Calu3 (cell line): ENCODE measurements around the gene STK17A. TPM values are rescaled to one million over a fixed set of nuclear protein-coding genes. Genes with fewer than 3 reads are reported as not detected.

Experiments used
- BruUV-seq: library from RNA; stranded (reverse); fragments of 400-500 nt; replicated peaks from 2 replicates; lab custom pipeline; 2021; lab: Mats Ljungman, UMichigan
- CTCF ChIA-PET: fragments of 300-600 bp; sonication (Branson Sonifier 250); formaldehyde crosslinking; loops from one replicate; lab custom pipeline; 2022; ENCODE audit warnings: antibody characterized with exemption; lab: Charles Lee
- DNase-seq: peaks from one replicate; pipeline ENCODE4 v3.0.0; 2022
- H3K27ac Mint-ChIP-seq: one replicate; pipeline ENCODE4 v1.8.0; 2022; ENCODE audit warnings: mixed read lengths; ENCODE audit not compliant: unreplicated experiment
- H3K27me3 Mint-ChIP-seq: one replicate; pipeline ENCODE4 v1.8.0; 2022; ENCODE audit warnings: mixed read lengths; ENCODE audit not compliant: unreplicated experiment
- H3K36me3 Mint-ChIP-seq: one replicate; pipeline ENCODE4 v1.8.0; 2022; ENCODE audit warnings: mild to moderate bottlenecking, moderate library complexity, mixed read lengths; ENCODE audit not compliant: insufficient read depth, unreplicated experiment
- H3K4me1 Mint-ChIP-seq: one replicate; pipeline ENCODE4 v1.8.0; 2022; ENCODE audit warnings: mild to moderate bottlenecking, low read depth, mixed read lengths; ENCODE audit not compliant: unreplicated experiment
- H3K4me3 Mint-ChIP-seq: one replicate; pipeline ENCODE4 v1.8.0; 2022; ENCODE audit warnings: mild to moderate bottlenecking, low read depth, moderate library complexity, mixed read lengths; ENCODE audit not compliant: unreplicated experiment
- H3K9me3 Mint-ChIP-seq: one replicate; pipeline ENCODE4 v1.8.0; 2022; ENCODE audit warnings: low read depth, mixed read lengths; ENCODE audit not compliant: unreplicated experiment
- intact Hi-C: fragments of 100-400 bp; cut with micrococcal nuclease; formaldehyde crosslinking; loops from one replicate; pipeline ENCODE4 v1.10.0; 2022; ENCODE audit not compliant: unreplicated experiment
- total RNA-seq: library from RNA; stranded (reverse); gene quantifications from 2 replicates; pipeline ENCODE4 v1.2.3, GENCODE V29; 2022
- TF ChIP-seq, protein P1 (sequence below): fragments of 200-600 bp; IDR thresholded peaks from one replicate; pipeline ENCODE4 v1.8.0; 2022; ENCODE audit warnings: antibody characterized with exemption; ENCODE audit not compliant: unreplicated experiment

The STK17A gene
- total RNA-seq, 1 experiment from 2014 or later, result 53.5 TPM

GRCh38 chr7:43658718-43659548 lies 76.0 kb downstream of the STK17A start:
- no peak for DNase-seq
- peaks cover 21% of the 10 kb centered on the region for H3K36me3 Mint-ChIP-seq
- peaks cover 2% of the 10 kb centered on the region for H3K9me3 Mint-ChIP-seq
- peak overlapping the region; percentile 80 for H3K27ac Mint-ChIP-seq
- no TSS peak for BruUV-seq
- H3K27me3 Mint-ChIP-seq, result no peaks in the 10 kb centered on the region
- intact Hi-C loops, result loop anchor here (1.0 kb wide), 1 partner anchor 15 kb away; no protein-coding TSS in a partner anchor
- H3K4me1 Mint-ChIP-seq, result peaks cover 50% of the 10 kb centered on the region
- H3K4me3 Mint-ChIP-seq, result peak overlapping the region; percentile 50
- TF ChIP-seq, protein P1, sequence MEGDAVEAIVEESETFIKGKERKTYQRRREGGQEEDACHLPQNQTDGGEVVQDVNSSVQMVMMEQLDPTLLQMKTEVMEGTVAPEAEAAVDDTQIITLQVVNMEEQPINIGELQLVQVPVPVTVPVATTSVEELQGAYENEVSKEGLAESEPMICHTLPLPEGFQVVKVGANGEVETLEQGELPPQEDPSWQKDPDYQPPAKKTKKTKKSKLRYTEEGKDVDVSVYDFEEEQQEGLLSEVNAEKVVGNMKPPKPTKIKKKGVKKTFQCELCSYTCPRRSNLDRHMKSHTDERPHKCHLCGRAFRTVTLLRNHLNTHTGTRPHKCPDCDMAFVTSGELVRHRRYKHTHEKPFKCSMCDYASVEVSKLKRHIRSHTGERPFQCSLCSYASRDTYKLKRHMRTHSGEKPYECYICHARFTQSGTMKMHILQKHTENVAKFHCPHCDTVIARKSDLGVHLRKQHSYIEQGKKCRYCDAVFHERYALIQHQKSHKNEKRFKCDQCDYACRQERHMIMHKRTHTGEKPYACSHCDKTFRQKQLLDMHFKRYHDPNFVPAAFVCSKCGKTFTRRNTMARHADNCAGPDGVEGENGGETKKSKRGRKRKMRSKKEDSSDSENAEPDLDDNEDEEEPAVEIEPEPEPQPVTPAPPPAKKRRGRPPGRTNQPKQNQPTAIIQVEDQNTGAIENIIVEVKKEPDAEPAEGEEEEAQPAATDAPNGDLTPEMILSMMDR, result no peak
- CTCF ChIA-PET, result interaction anchor here (0.9 kb wide), 1 partner anchor 11 kb away, joined by 4 read pairs; no protein-coding TSS in a partner anchor

DNA sequence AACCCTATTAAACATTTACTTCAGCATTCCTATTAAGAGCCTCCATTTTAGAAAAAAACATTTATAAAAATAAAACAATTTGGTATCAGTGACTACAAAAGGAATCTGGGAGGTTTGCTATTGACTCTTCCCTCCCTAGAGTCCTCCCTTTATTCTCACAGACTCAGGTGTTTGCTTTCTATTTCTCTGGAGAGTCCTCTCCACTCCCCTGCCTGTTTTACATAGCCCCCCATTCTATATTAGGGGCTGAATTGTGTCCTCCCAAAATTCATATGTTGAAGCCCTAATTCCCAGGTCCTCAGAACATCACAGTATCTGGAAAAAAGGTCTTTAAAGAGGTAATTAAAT lies 76.6 kb downstream of the STK17A start:
- intact Hi-C loops, result loop anchor here (1.0 kb wide), 1 partner anchor 15 kb away; no protein-coding TSS in a partner anchor
- Mint-ChIP-seq H3K27ac (peak overlapping the region; percentile 80), H3K36me3 (peaks cover 17% of the 10 kb centered on the region), H3K9me3 (no peaks in the 10 kb centered on the region), H3K4me1 (peaks cover 44% of the 10 kb centered on the region), H3K4me3 (no peak overlapping the region), H3K27me3 (no peaks in the 10 kb centered on the region)
- BruUV-seq, result no TSS peak
- TF ChIP-seq, protein P1, result no peak
- DNase-seq, result no peak
- CTCF ChIA-PET, result interaction anchor here (0.6 to 0.9 kb wide), 2 partner anchors 12 to 1077 kb away, joined by 3 to 4 read pairs; no protein-coding TSS in a partner anchor

GRCh38 chr7:43660141-43660540 lies 77.2 kb downstream of the STK17A start:
- Mint-ChIP-seq H3K27ac (peak overlapping the region; percentile 80), H3K4me3 (no peak overlapping the region), H3K27me3 (no peaks in the 10 kb centered on the region), H3K9me3 (no peaks in the 10 kb centered on the region), H3K4me1 (peaks cover 47% of the 10 kb centered on the region), H3K36me3 (peaks cover 15% of the 10 kb centered on the region)
- CTCF ChIA-PET, result interaction anchor here (0.6 kb wide), 1 partner anchor 1076 kb away, joined by 3 read pairs; no protein-coding TSS in a partner anchor
- TF ChIP-seq, protein P1, result no peak
- BruUV-seq, result no TSS peak
- intact Hi-C loops, result no loop called here
- no peak for DNase-seq

DNA sequence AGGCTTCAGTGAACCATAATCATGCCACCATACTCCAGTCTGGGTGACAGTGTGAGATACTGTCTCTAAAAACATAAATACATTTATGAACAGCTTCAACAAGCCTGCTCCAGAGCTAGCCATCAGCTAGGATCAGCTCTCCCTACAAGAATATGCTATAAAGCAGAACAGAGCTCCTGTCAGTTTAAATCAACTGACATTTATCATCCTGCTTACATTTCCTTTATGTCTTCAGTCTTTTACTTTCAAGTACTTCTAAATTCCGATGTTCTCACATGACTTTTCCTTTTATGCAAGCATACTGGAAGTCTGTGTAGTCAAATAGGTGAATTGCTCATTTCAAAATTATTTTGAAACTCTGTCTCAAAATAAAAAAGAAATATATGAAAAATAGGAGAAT lies 81.8 kb downstream of the STK17A start:
- Mint-ChIP-seq H3K4me3 (no peak overlapping the region), H3K9me3 (no peaks in the 10 kb centered on the region), H3K36me3 (peaks cover 18% of the 10 kb centered on the region), H3K4me1 (peaks cover 53% of the 10 kb centered on the region), H3K27ac (no peak overlapping the region), H3K27me3 (no peaks in the 10 kb centered on the region)
- TF ChIP-seq, protein P1, result no peak
- no TSS peak for BruUV-seq
- intact Hi-C loops, result no loop called here
- no peak for DNase-seq
- CTCF ChIA-PET, result no interaction called here
